SIG-M5 (cell line): Measurements from ENCODE around the gene ZC3H4.
"Not testable (repeated sequence)": the region's sequence is repeated elsewhere in the genome, so short reads cannot be mapped to it uniquely, and the experiment has no call there.

Source experiments
- DNase-seq: peaks from one replicate; lab custom pipeline; 2025; lab: John Stamatoyannopoulos, UW

Gene ZC3H4

DNA sequence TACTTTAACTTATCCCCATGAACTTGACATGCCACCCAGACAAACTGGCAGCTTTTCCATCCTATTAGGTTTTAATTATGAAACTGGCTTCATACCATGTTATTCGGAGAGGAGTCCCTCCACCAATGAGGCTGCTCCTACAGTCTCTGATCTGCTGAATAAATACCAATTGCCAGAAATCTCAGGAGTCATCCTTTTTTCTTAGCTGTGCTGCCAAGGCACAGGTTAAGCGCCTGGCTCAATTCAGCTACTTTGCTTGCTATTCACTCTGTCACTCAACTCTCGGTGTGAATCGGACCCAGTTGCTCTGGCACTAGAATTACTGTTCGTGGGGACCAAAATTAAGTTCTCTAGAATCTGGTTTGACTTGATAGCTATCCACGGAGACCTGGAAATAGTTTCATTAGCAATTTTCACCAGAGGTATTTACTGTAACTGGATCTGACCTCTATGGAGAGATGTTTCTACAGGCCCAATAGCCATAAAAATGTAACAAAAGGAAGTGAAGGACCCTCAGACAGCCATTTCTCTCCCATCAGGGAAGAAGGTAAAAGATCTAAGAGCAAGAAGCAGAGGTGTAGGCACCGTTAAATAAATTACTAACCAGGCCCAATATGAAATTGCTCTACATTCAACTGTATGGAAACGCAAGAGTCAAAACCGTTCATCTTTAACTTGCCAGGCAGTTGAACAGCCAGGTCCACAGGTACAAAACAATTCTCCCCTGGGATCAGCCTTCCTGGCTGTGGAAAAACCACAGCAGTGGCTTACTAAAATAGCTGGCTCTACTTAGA, 5.4 kb downstream of the ZC3H4 start:
- DNase-seq, result no peak

DNA sequence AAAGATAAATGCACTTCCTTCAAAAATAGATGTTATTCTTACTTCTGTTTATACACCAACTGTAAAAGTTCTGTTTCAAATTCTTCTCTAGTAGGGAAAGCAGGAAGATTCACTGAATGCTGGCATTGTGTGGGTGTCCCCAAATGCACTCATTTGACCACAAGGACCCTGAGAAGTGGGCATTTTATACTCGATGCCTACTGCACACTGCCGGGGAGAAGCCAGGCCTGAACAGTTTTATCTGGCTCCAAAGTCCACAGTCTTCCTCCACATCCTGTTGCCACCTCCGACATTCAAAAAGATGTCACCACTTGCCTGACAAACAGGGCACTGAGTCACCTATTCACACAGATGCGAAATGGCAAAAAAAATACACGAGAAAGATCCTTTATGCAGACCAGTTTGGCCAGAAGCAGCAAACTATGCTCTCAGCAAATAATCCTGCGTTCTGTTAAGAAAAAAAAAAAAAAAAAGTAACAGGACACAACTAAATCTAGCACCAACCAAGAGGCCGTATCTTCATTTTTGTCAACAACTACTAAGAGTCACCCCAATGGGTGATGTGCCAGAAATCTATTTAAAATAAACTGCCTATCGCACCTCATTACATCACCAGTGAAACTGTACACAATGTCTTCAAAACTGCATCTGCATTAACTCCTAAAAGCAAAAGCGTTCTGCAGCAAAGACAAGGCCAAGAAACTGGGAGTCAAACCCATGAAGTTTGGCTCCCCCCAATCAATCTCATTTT, 6.2 kb downstream of the ZC3H4 start:
- DNase-seq, result no peak

DNA sequence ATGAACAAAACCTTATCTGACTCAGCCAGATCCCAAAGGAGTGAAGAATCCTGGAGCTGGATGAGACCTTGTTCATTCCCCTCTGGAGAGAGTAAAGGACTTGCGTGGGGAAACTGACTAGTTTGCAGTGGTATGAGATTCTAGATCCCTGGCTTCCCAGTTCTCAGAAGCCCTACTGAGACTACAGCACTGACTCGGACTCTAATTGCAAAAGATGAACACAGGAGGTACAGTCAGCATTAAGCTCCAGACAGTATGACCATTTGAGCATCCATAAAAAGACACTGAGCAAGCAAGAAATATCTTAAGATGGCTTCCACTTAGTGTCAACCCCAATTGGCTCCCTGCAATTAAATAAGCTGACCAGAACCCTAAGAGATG, 6.8 kb downstream of the ZC3H4 start:
- DNase-seq, result no peak

DNA sequence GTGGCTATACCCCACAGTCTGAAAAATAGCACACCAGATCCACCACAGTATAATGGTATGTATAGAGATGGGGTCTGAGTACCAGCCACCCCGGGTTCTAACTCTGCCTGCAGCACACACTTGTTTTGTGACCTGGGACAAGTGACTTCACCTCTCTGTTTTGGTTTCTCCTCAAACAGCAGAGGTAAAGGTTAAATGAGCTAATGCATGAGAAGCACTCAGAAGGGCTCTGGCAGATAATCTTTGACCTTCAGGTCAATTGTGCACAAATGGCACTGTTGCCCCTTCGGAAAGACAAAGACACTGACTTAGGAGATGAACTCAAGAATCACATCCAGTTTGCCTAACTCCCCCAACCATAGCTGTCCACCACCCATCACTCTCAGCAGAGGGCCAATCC, 7.7 kb downstream of the ZC3H4 start:
- DNase-seq, result no peak

DNA sequence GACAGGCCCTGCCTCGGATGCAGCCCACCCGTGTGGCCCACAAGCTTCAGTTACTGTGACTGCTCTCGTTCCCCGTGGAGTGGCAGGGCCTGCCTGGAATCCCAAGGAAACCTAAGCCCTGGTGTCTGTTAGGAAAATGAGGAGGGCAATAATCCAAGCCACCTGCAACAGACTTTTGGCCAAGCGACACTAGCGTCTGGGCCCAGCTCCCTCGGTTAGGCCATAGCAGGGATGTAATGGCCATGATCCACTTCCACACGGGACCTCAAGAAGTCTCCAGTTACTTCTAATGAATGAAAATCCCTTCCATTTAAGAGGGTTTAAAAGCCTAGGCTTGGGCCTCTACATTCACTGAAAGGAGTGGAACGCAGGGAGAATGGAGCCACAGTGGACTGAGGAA, 8.9 kb downstream of the ZC3H4 start:
- DNase-seq, result no peak

DNA sequence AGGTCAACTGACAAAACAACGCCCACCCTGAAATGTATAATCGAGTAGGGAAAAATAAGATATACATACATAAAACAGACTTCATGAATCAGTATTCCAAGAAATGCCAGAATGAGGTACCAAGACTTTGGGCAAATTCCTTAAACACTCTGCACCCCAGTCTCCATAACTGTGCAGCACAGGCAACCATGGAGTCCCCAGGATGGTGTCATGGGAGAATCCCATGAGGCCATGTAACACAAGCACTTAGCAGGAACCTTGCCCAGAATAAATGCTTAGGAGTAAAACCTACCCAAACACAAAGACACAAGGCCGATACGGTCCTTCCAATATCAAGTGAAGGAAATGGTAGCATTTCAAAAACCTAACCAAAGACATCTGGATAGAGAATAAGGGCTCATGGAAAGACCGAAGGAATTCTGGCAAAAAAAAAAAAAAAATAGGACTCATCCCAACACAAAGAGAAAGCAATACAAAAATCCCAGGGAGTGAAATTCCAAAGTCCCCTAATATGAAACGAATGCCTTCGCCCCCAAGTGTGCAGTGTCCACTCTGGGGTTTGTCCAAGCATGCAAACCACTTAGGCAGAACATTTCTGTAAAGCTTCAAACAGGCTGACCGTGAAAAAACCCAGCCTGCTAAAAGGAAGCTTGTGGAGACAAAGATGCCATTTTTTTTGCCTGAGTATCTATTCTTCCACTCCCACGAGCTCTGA, 11.1 kb downstream of the ZC3H4 start:
- no peak for DNase-seq

DNA sequence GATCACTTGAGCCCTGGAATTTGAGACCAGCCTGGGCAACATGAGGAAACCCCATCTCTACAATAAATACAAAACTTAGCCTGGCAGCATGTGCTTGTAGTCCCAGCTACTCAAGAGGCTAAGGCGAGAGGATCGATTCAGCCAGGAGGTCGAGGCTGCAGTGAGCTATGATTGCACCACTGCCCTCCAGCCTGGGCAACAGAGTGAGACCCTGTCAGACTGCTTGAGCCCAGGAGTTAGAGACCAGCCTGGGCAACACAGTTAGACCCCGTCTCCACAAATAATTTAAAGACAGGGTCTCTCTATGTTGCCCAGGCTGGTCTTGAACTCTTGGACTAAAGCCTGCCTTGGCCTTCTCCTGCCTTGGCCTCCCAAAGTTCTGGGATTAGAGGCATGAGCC, 12.5 kb downstream of the ZC3H4 start:
- not testable (repeated sequence) for DNase-seq

DNA sequence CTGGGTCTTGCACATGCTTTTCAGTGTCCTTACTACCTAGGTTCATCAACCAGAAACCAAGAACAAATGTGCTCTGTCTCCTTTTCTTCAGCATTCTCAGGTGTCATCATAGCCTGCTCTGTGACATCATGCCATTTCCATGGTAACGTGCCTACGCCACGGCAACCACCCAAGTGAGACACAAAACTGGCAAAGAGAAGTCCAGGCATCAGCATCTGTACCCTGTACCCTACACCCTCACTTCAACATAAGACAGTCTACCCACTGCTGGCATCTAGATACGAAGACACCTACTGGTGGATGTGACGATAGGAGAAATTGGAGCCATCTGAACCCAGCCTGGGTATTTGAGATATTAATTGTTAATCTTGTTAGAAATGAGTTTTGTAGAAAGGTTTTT, 13.3 kb downstream of the ZC3H4 start:
- no peak for DNase-seq

DNA sequence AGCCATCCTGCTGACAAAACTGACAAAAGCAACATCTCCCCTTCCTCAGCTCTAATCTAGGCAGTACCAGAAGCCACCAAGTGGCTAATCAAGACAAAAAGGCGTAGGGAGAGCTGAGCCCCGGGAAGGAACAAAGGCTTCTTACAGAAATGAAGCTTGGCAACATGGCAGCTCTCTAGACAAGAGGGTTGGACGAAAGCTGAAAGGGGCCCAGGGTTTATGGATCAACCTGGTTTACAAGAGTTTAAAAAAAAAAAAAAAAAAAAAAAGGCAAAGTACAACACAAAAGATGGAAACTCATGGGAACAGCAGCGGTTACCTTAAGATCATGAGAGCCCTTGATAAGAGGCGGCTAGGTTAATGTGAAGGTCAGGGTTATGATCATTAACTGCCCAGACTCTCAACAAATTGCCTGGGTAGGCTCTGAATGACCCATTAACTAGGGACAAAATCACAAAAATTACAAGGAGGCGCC, 14.0 kb downstream of the ZC3H4 start:
- DNase-seq, result no peak

DNA sequence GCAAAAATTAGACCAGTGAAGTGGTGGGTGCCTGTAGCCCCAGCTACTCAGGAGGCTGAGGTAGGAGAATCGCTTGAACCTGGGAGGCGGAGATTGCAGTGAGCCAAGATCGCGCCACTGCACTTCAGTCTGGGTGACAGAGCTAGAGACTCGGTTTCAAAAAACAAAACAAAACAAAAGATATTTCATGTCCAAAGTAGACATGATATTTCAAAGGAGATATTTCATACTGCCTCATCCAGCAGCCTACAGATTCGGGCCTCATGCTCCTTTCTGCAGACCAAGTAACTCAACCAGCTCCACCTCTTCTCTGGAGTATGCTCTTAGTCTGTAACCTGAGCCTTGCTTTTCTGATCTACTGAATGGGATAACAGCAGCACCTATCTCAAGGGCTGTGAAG, 15.0 kb downstream of the ZC3H4 start:
- DNase-seq, result no peak

DNA sequence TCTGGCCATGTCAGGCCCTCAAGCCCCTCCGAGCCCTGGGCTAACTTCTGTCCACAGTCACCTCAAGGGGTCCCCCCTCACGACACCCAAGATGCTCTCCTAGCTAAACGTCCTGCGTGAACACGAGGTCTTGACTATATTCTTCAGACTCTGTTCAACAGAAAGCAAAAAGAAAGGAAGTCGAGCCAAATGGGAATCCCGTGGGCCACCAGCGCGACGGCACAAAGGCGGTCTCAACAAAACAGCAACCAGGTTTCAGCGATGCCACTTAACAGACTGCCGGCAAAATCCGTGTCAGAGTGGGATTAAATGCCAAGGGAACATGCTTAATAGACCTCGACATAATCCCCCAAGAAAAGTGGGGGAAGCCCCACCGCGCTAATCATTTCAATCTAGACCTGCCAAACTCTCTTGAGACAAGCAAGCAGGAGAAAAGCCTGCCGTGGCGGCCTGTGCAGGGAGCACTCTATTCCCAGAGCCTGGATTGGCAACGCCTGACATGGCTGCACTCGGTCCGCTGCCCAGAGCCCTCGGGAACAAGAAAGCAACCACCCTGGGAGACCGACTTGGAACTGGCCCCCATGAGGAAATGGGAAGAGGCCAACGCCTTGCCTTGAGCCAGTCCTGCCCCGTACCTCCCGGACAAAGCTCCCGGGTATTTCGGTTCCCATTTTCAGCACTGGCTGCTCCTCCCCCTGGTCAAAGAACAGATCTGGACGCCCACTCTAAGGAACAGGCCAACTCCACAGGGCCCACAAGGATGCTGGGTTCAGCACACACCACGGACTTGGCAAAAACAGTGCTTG, 16.0 kb downstream of the ZC3H4 start:
- no peak for DNase-seq

DNA sequence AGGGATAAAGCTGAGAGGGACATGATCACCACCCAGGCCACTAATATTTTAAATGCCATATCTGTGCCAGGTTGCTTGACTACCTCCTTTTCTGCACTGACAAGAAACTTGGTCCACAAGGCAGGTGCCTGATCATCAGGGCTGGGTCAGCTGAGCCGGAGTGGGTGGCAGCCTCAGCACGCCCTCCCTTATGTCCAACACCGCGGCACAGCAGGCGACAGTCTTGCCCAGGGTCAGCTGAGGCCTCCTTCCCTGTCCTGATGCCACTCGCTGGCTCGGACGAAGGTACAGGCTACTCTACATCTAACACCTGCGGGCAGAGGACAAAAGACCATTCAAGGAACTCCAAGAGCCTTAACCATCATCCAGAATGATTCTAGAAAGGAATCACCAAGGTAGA, 16.9 kb downstream of the ZC3H4 start:
- DNase-seq, result no peak

DNA sequence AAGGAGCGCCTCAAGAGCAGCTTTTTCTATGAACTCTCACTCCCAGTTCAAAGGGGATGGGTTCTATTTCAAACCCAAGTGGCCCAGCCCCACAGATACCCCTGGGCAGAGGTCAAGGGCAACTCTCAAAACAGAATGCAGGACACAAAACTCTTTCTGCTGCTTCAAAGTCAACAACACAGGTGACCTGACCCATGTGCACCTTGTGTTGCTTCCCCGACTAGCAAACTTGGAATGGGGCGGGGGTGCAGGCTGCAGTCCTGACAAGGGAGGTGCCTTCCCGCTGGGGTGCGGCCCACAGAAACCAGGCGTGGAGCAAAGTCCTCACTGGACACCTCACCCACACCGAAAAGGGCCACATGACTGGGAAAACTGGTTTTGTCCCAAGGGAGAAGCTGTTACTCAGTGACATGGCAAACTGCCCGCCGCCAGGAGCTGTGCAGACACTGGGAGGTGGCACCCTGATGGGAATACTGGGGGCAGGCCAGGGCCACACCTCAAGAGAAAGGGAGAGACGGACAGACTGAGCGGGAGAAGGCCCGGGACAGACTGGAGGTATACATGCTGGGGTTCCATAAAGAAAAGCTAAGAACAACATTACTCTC, 17.4 kb downstream of the ZC3H4 start:
- DNase-seq, result no peak

DNA sequence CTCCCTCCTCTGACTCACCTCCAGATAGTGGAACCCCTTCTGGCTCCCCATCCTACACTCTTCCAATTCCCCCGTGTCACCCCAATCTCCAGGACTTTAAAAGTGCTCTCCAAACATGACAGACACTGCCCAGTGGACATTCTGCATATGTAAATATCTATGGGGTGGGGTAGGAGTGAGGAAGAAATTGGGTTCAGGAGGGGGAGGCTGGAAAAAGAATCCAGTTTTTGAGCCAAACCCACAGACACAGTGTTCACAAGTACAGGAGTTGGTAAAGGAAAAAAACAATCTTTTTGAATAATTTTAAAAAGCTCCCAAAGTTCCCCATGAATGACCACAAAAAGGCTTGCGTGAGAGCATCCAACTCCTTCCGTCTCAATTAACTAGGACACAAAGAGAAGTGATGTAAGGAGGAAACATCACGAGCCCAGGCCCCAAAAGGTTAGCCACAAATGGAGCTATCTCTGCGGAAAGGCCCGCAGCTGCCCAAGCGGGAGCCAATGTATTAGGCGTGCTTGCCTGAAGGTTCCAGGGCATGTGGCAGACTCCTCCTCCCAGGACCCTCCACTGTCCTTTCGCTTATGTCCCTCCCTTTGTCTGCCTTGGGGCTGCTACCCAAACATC, 18.0 kb downstream of the ZC3H4 start:
- no peak for DNase-seq

DNA sequence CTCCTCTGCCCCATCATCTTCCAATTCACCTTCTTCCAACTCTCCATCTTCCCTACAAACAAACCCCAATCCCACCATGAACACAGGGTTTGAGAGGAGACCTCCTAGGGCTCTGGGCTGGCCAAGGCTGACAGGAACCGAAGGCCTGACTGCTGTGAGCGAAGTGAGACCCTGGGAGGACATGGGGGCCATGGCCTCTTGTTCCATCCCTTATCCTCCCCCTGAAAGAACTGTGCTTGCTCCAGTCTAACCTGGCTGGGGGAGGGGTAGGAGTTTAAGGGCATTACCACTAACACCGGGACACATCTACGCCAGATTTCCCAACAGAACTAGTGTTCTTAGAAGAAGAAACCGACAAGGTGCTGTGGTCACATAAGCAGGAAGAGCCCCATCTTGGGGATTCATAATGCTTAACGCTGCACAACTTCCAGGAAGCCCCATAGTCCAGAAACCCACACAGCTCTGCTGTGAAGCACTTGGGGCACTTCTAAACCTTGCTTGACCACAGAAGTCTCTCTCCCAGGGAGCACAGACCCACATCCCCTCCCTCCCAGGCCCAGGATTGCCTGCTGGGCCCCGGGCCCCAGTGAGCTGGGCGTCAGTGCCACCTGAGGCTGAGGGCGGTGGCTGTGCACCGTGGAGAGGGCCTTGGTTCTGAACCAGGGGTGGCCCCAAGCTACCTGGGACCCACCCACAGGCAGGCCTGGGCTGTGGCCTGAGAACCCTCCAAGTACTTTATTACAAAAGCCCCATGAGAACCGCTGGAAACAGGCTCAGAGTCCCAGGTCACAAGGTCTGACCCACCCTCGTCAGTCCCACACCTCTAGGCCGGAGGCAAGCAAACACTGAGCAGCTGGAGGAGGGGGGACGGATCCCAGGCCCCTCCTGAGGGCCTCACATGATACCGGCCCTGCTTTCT, 18.8 kb downstream of the ZC3H4 start:
- DNase-seq, result no peak

DNA sequence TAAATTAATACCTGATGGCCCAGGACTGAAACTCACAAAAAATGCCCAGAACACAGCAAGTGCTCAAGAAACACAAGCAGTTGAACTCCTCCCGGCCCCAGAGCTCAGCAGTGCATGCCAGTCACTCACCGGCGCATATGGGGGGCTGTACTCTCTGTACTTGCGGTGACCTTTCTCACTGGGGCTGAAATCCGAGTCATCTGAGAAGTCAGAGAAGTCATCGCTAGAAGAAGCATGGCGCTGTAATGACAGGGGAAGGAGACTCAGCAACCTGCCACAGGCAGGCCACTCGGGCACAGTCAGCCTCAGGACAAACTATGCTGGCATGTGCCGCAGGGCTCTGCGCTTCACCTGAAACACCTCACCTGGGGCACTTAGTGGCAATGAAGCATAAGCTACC, 19.7 kb downstream of the ZC3H4 start:
- DNase-seq, result no peak

DNA sequence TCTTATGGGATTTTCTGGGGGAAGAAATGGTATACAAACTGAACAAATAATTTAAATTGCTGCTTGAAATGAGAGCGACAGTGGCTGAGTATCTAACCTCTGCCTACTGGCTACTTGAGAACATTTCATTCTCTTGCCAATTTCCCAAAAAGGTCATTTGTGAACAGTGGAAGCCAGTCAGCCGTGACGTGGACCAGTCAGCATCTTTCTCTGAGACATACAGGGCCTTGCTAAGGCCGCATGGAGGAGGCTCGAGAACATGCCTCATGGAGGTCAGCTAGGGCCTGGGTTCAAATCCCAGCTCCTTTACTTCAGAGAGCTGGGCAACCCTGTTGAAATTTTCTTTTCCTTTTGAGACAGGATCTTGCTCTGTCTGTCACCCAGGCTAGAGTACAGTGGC, 20.3 kb downstream of the ZC3H4 start:
- DNase-seq, result no peak

DNA sequence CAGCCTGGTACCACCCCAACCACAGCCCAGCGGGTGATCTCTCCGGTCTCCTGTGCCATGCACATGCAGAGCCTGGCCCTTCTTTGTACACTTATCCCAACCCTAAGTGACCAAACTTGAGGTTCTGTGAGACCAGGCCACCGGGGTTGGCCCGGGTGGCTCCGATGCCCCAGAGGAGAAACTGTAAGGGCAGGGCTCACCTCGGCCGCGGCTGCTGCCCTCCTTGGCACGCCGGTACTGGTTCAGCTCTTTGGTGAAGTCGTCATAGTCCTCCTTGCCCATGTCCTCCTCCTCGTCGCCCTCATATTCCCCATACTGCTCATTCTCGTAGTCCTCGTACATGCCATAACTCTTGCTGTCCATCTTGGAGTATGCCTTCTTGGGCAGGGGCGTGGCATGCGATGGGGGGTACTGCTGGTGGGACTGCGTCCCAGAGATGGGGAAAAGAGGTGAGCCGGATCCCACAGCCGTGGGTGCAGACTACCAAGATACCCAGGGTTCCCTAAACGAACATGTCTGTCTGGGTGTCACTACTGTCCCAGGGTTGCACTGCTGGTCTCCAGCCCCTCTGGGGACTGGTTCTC, 23.7 kb downstream of the ZC3H4 start:
- DNase-seq, result no peak

DNA sequence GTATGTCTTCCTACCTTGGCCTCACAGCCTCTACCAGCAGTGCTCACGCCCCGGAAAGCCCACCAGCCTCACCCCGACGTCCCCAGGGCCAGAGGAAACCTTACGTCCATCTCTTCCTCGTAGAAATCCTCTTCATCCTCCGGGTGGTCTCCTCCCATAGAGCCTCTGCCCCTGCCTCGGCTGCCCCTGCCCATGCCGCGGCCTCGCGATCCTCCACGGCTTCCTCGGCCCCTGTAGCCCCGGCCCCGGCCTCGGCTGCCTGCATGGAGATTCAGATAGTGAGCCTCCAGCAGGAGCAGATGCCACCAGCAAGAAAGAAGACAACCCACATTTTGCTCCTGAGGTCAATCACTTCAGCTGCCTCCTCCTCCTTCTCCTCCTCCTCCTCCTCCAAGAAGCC, 27.3 kb downstream of the ZC3H4 start:
- DNase-seq, result no peak
